ENCODE measurements around the gene JUNB.

JUNB gene

GRCh38 chr19:12774588-12775555 lies 16.4 kb upstream of the JUNB start, which contains the start of gene HOOK2:
TSS of gene HOOK2 (minus strand) at chr19:12775552. CDS start at chr19:12775449, 103 bp downstream.
- no peak for DNase-seq (ENCODE audit: low read depth)

- DNase-seq (ENCODE audit: low read depth): peak; percentile 65
These were observed 13.9 kb upstream of the JUNB start for GRCh38 chr19:12777217-12778016.

- DNase-seq (ENCODE audit: low read depth): peak; percentile 70
These were observed 13.0 kb upstream of the JUNB start for GRCh38 chr19:12778017-12778904.

GRCh38 chr19:12778905-12779161 lies 12.5 kb upstream of the JUNB start:
- DNase-seq (ENCODE audit: low read depth): no peak

- peak; percentile 78 for DNase-seq (ENCODE audit: low read depth)
These were observed 11.9 kb upstream of the JUNB start for GRCh38 chr19:12779162-12779993.

- no peak for DNase-seq (ENCODE audit: low read depth)
These were observed 9.2 kb upstream of the JUNB start for GRCh38 chr19:12782174-12782423.

- DNase-seq (ENCODE audit: low read depth): peak; percentile 91
These were observed 8.6 kb upstream of the JUNB start for GRCh38 chr19:12782424-12783290.

- DNase-seq (ENCODE audit: low read depth): no peak
These were observed 7.9 kb upstream of the JUNB start for GRCh38 chr19:12783291-12783848.

GRCh38 chr19:12783849-12784393 lies 7.4 kb upstream of the JUNB start:
- no peak for DNase-seq (ENCODE audit: low read depth)

- DNase-seq (ENCODE audit: low read depth): no peak
These were observed 6.9 kb upstream of the JUNB start for GRCh38 chr19:12784394-12784870.

- no peak for DNase-seq (ENCODE audit: low read depth)
These were observed 6.3 kb upstream of the JUNB start for GRCh38 chr19:12784871-12785430.

- DNase-seq (ENCODE audit: low read depth): no peak
These were observed 5.8 kb upstream of the JUNB start for GRCh38 chr19:12785431-12786031.

GRCh38 chr19:12786141-12786870 lies 5.0 kb upstream of the JUNB start:
- no peak for DNase-seq (ENCODE audit: low read depth)

- DNase-seq (ENCODE audit: low read depth): no peak
These were observed 4.3 kb upstream of the JUNB start for GRCh38 chr19:12786952-12787351.

- no peak for DNase-seq (ENCODE audit: low read depth)
These were observed 3.8 kb upstream of the JUNB start for GRCh38 chr19:12787458-12787857.

GRCh38 chr19:12788042-12788681 lies 3.1 kb upstream of the JUNB start:
- DNase-seq (ENCODE audit: low read depth): no peak

GRCh38 chr19:12788682-12789097 lies 2.6 kb upstream of the JUNB start:
- DNase-seq (ENCODE audit: low read depth): peak; percentile 47

Measured in fibroblast of gingiva (primary cell).